Epithelial cell of esophagus (primary cell): ENCODE measurements around the gene GPR32.

Experiments used
- DNase-seq: peaks from one replicate; pipeline ENCODE4 v3.0.0; 2010; ENCODE audit warnings: low read depth
- H3K4me3 ChIP-seq: 2 replicates; pipeline ENCODE4 v1.5.1; 2011; ENCODE audit warnings: mild to moderate bottlenecking, low read length, control low read depth
- CTCF ChIP-seq: IDR thresholded peaks from 2 replicates; pipeline ENCODE4 v1.5.1; 2011; ENCODE audit warnings: low read depth, mild to moderate bottlenecking, low read length, control low read depth, inconsistent platforms; ENCODE audit not compliant: insufficient read depth; ENCODE audit errors: missing control alignments

Gene GPR32

DNA sequence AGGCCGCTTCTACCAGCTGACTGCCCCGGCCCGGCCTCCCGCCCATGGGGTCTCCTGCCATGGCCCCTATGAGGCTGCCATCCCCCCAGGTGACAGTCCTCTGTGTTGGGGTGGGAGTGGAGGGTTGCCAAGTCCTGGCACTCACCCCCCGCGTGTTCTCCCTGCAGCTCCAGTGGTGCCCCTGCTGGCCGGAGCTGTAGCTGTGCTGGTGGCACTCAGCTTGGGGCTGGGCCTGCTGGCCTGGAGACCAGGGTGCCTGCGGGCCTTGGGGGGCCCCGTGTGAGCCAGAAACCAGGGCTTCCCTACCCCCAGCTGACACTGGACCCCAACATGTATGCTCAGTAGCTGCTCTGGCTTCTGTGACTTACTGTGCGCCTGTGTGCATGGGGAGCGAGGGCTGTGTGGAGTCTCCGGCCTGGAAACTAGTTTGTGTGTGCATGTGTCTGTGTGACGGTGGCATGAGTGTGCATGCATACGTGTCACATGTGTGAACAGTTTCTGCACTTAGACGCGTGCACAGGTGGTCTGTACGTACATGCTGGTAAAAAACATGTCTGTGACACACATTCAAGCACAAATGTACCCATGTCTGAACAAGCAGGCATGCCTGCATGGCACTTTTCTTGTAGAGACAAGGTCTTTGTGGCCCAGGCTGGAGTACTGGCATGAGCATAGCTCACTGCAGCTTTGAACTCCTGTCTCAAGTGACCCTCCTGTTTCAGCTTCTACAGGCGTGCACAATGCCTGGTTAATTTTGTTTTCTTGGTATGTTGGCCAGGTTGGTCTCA is 24.8 kb downstream of the GPR32 start:
- TF ChIP-seq CTCF, result peak; percentile 20
- no peak overlapping the region for H3K4me3 ChIP-seq
- peak; percentile 32 for DNase-seq

DNA sequence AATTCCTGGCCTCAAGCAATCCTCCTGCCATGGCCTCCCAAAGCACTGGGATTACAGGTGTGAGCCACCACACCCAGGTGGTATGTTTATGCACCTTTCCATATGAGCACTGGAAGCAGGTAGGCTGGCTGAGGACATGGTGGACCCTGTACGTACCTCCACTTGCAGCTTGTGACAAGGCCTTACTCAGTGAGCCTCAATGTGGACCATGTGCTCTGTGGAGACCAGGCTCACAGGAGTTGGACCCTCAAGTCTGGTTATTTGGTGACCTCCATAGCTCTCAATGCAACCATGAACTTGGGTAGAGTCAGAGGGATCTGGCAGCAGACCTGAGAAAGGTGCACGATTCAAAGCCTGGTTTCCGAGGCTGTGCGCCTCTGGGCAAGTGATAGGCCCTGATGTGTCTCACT is 25.4 kb downstream of the GPR32 start:
- H3K4me3 ChIP-seq, result no peak overlapping the region
- no peak for DNase-seq
- TF ChIP-seq CTCF, result no peak

DNA sequence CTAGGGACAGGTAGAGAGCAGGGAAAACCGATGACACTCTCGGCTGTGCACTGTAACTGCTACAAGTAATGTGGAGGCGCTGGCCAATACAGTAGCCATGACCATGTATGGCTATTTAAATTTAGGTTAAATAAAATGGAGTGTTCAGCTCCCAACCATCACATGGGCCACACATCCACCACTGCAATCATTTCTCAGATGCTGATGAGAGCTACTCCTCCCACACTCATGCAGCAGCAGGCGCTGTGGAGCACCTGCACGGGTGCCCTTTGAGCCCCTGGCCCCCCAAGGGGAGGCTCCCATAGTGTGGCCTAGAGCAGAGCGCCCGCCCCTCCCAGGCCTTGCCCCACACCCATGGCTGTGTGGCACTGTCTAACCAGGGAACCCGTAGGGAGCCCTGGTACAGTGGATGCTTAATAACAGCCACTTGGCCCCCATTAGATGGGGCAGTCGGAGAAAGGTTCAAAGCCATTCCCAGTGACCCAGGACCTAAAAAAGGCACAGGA is 25.9 kb downstream of the GPR32 start:
- no peak for DNase-seq

GRCh38 chr19:50796634-50797428 is 26.6 kb downstream of the GPR32 start:
- no peak for DNase-seq
- TF ChIP-seq CTCF, result no peak
- no peak overlapping the region for H3K4me3 ChIP-seq

More for the DNA sequence above, 25.9 kb downstream of the GPR32 start:
- no peak for TF ChIP-seq CTCF
- H3K4me3 ChIP-seq, result no peak overlapping the region

DNA sequence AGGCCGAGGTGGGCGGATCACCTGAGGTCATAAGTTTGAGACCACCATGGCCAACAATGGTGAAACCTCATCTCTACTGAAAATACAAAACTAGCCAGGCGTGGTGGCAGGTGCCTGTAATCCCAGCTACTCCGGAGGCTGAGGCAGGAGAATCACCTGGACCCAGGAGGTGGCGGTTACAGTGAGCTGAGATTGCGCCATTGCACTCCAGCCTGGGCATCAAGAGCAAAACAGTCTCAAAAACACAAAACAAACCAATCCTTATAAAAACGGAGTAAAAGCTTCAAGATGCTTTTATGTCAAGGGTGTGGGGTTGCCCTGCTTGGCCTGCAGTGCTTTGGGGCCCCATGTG is 27.1 kb downstream of the GPR32 start:
- H3K4me3 ChIP-seq, result no peak overlapping the region
- DNase-seq, result no peak
- no peak for TF ChIP-seq CTCF

- DNase-seq, result no peak
- TF ChIP-seq CTCF, result no peak
- H3K4me3 ChIP-seq, result no peak overlapping the region
Measured at GRCh38 chr19:50797781-50798658, 27.8 kb downstream of the GPR32 start.
